GM19468 (cell line): Measurements from ENCODE around the gene KCP.

ENCODE experiments used
- ATAC-seq: cut with Tn5 transposase; IDR thresholded peaks from one replicate; pipeline ENCODE4 v1.9.1; 2021; ENCODE audit warnings: mild to moderate bottlenecking, moderate library complexity, moderate number of reproducible peaks; ENCODE audit not compliant: unreplicated experiment; ENCODE audit errors: extremely low read depth

Gene KCP

DNA sequence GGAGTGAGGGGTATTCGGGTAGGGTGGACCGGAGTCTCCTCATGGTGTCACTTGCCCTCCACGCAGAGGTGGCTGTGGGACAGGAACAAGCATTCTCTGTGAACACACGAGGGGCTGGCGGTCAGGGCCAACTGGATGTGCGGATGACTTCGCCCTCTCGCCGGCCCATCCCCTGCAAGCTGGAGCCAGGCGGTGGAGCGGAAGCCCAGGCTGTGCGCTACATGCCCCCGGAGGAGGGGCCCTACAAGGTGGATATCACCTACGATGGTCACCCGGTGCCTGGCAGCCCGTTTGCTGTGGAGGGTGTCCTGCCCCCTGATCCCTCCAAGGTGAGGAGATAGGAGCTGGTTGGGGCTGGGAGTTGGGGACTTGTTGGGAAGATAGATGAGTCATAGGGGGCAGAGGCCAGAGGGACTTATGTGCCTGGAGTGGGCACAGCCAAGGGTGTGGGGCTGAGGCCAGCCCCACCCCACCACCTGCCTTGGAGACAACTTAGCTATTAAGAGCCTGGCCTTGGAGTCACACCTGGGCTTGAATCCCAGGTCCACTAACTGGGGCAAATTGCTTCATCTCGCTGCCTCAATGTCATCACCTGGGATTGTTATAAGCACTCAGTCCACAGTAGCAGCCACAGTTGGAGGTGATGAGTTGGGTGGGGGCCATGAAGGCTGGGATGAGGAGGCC is 66.4 kb downstream of the KCP start:
- ATAC-seq: no peak

DNA sequence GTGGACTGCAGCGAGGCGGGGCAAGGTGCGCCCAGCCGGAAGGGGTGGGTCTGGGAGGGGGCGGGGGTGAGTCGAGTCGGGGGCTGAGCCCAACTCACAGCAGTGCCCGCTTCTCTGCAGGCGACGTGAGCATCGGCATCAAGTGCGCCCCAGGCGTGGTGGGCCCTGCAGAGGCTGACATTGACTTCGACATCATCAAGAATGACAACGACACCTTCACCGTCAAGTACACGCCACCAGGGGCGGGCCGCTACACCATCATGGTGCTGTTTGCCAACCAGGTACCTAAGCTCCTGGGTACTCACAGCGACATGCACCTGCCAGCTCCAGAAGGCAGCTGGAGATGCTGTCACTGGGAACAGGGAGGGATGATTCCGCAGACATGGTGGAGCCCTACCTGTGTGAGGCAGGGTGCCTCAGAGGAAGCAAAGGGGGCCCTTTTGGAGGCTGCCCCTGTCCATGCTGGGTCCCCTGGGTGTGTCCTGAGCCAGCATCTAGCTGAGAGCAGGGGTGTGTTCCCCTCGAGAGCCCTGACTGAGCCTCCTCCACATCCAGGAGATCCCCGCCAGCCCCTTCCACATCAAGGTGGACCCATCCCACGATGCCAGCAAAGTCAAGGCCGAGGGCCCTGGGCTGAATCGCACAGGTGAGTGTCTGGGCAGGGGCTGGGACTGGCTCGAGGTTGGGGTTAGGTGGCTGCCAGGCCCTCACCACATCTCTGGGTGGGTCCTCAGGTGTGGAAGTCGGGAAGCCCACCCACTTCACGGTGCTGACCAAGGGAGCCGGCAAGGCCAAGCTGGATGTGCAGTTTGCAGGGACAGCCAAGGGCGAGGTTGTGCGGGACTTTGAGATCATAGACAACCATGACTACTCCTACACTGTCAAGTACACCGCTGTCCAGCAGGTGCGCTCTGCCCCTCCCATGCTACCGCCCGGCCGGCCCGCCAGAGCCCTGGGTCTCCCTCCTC is 67.6 kb downstream of the KCP start:
- ATAC-seq: no peak

DNA sequence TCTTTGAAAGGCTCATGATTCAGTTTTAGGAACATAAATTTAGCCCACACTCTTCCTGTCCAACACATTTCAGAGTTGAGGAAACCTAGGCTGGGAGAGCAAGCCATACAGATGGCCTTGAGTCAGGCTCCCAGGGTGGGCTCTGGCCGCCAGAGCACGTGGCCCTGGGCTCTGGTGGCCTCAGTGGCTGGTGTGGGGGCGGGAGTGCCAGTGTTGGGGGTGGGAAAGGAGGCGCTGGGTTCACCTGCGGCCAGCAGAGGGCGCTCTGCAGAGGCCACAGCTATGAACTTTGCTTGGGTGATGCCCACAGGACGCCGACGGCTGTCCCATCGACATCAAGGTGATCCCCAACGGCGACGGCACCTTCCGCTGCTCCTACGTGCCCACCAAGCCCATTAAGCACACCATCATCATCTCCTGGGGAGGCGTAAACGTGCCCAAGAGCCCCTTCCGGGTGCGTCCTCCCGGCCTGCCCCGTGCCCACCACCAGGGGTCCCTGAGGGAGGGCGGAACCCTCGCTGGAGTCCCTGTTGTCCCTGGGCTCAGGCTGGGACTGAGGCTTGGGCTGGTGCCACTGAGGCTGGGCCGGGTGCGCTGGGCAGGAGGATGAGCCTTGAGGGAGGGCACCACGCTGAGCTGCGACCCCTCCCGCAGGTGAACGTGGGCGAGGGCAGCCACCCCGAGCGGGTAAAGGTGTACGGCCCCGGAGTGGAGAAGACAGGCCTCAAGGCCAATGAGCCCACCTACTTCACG is 68.4 kb downstream of the KCP start:
- ATAC-seq: no peak

DNA sequence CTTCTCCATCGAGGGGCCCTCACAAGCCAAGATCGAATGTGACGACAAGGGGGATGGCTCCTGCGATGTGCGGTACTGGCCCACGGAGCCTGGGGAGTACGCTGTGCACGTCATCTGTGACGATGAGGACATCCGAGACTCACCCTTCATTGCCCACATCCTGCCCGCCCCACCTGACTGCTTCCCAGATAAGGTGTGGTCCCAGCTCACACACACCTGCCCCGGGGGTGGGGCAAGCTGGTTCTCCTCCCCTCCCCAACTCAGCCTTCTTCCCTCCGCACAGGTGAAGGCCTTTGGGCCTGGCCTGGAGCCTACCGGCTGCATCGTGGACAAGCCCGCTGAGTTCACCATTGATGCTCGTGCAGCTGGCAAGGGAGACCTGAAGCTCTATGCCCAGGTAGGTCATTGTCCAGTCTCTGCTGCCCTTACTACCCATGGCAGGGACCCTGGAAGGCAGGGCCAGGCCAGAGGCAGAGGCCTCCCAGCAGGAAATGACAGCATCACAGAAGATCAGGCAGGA is 69.3 kb downstream of the KCP start:
- ATAC-seq: no peak

DNA sequence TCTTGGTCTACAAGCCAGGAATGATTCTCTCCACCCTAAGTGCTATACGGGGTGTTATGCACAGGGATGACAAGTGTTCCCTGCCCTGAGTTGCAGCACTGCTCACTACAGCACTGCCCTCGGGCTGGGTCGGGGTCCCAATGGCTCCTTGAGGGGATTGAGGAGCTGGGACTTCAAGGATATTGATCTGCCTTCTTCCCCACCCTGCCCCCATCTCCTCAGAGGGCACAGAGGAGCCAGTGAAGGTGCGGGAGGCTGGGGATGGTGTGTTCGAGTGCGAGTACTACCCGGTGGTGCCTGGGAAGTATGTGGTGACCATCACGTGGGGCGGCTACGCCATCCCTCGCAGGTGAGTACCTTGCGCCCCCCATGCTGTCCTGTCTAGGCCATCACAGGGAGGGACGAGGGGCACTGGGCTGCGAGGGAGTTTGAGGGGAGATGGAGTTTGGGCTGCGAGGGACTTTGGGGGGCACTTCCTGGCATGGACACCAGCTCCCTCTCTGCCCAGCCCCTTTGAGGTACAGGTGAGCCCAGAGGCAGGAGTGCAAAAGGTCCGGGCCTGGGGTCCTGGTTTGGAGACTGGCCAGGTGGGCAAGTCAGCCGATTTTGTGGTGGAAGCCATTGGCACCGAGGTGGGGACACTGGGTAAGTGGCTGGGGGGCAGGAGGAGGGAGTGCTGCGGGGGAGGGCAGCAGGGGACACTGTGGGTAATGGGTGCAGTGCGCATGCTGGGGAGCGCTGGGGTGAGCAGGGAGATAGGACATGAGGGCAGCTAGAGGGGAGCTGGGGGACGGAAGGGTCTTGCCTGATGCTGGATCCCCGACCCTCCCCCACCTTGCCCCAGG is 70.0 kb downstream of the KCP start:
- ATAC-seq: no peak

DNA sequence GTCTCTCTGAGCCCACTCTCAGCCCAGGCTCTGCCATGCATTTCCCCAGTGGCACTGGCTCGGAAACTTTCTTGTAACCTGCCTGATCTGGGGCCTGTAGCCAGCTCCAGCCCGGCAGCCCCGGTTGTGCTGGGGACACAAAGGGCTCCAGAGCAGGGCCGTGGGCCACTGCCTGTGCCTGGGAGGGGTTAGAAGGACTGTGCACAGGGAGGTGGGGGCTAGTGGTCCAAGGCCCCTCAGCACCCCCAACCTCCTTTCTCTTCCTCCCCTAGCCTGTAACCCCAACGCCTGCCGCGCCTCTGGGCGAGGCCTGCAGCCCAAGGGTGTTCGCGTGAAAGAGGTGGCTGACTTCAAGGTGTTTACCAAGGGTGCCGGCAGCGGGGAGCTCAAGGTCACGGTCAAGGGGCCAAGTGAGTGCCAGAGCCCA is 70.7 kb downstream of the KCP start:
- ATAC-seq: no peak

DNA sequence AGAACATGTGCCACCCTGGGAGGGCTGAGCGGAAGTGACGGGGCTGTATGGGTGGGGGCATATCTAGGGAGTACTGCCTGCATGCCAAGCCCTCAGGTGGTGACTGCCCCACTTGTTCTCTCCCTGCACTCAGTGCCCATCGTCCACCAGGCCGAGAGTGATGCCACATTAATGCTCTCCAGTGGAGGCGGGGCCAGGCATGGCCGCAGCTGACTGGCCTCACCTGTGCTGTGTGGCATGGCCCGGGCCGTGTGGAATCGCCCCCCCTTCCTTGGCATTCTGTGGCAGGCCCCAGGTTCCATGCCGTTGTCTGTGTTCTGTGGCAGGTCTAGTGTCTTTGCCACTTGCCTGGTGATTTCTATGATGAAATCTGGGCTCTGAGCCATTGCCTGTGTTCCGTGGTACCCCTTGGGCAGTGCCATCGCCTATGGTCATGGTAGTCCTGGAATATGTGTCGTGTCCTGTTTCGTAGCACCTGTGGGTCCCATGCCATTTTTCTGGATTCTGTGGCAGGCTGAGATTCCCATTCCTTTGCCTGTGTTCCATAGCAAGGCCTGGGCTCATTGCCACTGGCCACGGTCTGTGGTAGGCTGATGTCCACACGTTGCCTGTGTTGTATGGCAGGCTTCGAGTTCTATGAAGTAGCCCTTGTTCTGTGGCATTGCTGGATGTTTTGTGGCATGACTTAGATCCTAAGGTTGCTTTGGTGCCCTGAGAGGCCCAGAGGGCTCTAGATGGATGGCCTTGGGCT is 71.4 kb downstream of the KCP start:
- ATAC-seq: no peak

DNA sequence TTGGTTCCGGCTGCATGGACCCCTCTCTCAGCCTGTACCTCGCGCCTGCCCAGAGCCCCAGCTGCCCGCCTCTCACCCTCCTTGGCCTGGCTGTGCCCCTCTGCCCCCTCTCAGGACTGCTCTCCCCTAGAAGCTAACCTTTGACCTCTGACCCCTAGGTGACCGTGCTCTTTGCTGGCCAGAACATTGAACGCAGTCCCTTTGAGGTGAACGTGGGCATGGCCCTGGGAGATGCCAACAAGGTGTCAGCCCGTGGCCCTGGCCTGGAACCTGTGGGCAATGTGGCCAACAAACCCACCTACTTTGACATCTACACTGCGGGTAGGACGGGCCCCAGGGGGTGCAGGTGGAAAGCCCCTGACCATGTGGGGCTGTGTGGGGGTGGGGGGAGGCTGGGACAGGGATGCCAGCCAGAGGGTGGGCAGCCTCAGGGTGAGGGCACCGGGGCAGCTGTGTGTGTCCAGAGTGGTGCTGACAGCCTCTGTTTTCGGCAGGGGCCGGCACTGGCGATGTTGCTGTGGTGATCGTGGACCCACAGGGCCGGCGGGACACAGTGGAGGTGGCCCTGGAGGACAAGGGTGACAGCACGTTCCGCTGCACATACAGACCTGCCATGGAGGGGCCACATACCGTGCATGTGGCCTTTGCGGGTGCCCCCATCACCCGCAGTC is 72.3 kb downstream of the KCP start:
- no peak for ATAC-seq

DNA sequence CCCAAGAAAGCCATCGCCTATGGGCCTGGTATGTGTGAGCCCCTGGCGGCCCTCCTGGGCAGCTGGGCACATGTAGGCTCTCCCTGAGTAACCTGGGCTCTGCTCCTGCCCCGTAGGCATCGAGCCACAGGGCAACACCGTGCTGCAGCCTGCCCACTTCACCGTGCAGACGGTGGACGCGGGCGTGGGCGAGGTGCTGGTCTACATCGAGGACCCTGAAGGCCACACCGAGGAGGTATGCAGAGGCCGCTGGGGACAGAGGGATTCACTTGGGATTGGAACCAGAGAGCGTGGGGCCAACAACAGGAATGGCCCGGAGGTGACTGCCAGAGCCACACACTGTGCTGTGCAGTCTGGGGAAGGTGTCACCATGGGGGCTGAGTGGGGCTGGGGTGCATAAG is 73.0 kb downstream of the KCP start:
- ATAC-seq: no peak

DNA sequence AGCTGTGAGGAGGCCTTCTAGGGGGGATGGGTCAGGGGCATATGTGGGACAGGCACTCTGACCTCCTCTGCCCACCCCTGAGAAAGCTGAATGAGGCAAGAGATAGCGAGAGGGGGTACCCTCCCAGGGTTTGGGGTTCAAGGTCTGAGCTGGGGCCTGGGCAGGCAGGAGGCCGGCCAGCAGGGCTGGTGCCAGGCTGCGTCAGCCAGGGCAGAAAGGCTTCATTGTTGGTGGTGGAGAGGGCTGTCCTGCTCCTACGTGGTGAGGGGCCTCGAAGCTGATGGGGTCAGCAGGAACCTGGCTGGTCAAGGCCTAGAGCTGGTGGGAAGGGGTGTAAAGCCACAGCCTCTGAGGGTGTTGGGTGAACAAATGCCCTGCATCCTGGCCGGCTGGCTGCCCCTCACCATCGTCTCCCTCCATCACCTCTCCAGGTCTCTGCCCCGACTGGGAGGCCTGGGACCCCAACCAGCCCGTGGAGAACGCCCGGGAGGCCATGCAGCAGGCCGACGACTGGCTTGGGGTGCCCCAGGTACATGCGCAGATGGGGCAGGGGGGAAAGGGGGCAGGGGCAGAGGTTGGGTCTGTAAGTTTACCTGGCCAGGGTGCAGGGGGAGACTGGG is 73.7 kb downstream of the KCP start:
- no peak for ATAC-seq

DNA sequence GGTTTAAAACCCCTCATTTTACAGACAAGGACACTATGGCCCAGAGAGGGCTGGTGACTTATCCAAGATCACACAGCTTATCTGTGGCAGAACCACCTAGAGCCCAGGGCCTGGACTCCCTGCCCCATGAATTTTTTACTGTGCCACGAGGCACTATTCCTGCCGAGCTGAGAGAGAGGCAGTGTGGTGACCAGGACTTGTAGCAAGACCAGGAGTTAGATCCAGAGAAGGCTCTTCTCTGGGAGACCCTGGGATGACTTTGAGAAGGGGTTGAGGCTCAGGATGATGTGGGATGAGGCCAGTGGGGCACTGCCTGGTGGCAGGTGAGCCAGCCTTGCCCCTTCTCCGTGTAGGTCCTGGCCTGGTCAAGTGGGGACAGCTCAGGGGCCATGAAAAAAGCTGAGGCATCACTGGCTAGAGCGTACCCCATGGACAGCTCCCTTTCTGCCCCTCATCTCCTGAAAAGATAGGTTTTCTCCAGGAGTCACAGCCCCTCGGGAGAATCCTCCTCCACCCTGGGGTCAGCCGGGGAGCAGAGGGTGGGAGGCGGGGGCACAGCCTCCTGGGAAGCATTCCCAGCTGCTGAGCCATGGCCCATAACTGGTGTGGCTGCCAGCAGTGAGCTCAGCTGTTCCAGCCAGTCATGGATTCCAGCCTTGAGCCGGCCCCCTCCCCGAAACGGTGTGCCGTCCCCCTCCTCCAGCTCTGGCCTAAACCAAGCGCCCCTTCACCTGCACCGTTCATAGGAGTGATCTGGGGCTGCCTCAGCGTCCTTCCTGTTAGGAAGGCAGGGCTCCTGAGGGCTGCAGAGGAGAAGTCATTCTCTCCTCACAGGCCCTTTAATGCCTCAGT is 74.5 kb downstream of the KCP start:
- no peak for ATAC-seq

DNA sequence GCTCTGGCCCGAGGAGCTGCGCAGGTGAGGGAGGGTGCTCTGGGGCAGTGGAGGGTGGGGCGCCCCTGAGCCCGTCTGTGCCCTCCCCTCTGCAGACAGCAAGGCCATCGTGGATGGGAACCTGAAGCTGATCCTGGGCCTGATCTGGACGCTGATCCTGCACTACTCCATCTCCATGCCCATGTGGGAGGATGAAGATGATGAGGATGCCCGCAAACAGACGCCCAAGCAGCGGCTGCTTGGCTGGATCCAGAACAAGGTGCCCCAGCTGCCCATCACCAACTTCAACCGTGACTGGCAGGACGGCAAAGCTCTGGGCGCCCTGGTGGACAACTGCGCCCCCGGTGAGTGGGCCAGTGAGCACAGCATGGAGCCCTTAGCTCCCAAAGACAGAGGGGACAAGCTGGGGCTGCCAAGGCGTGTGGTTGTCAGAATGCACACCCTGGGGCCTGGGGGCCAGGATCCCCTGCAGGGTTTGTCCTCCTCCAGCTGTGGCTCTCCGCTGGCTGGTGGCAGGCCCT is 75.2 kb downstream of the KCP start:
- no peak for ATAC-seq

DNA sequence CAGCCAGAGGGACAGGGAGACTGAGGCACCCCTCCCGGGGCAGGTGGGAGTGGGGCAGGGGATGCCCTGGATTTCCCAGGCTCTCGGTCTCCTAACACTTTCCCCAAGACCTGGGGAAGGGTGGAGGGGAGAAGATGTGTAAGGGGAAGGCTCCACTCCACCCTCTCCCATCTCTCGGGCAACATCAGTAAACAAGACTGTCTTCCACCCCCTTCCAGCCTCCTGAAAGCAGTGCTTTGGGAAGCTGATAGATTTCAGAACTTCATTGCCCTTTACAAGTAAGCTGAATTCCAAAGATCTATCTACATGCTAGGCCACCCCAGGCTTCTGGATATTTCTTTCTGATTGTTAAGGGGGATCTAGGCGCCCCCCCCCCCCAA is 76.6 kb downstream of the KCP start:
- ATAC-seq: no peak

DNA sequence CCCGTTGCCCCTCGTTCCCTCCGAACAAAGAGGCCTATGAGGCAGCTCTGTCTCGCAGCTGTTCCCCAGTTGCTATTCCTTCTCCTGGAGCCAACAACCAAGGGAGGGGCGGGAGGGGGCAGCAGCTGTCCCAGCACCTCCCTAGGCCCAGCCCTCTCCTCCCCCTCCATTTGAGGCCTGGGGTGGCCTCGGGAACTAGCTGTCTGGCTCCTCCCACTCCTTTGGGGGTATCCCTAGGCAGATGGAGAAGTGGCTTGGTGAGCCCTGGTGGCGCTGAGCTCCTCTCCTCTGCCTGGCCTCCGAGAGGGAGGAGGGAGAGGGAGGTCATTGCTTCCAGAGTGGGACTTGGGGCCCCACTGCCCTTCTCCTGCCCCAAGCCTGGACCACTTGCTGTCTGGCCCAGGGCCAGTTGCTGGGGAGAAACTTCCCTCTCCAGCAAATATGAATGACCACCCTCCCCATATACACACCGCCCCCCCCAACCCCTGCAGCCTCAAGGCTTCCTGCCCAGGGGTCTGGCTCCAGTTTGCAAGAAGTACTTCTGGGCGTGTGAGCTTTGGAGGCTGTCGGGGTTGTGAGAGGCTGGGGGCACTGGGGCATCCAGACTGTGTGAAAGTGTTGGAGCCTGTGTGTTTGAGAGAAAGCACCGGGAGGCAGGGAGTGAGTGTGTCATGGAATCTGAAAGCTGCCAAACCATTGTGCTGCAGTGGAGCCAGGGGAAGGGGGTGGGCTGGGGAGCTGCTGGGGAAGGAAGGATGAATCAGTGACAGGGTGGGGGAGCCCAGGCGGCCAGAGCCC is 77.2 kb downstream of the KCP start:
- no peak for ATAC-seq

DNA sequence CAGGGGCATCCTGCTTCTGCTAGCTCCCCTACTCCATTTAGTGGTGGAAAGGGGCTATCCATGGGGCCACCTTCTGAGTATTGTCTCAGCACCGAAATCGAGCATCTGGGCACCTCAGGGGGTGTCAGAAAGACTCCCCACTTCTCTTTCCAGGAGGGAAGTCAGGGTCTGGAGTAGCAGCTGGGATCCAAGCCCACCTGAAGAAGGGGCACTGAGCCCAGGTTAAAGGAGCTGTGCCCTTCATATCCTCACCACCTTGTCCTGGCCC is 77.7 kb downstream of the KCP start:
- no peak for ATAC-seq
